T-helper 2 cell (primary cell): ENCODE data around the gene TNS4.
A peak's percentile ranks its signal among the peaks of the same experiment; 100 is the strongest.

Source experiments
- DNase-seq, 5 experiments: peaks; one replicate each; pipeline versions ENCODE4 v3.0.0 to v3.0.0-alpha.2; 2012 to 2022

TNS4 gene

GRCh38 chr17:40517286-40517662, 15.9 kb upstream of the TNS4 start:
- peak in 1 of 5 experiments; percentile 26 for DNase-seq

- peak in 4 of 5 experiments; percentile 13 to 97 (median 68) for DNase-seq
These were observed 15.3 kb upstream of the TNS4 start for GRCh38 chr17:40516581-40517285.

- peak in 2 of 5 experiments; percentile 66 to 68 for DNase-seq
These were observed 14.1 kb upstream of the TNS4 start for GRCh38 chr17:40515491-40516041.

- no peak for DNase-seq
These were observed 13.6 kb upstream of the TNS4 start for GRCh38 chr17:40515011-40515410.

- no peak for DNase-seq
These were observed 12.8 kb upstream of the TNS4 start for GRCh38 chr17:40514013-40514875.

- DNase-seq = no peak
These were observed 10.3 kb upstream of the TNS4 start for GRCh38 chr17:40511667-40512220.

- DNase-seq = no peak
These were observed 9.7 kb upstream of the TNS4 start for GRCh38 chr17:40511136-40511535.

- no peak for DNase-seq
These were observed 8.9 kb upstream of the TNS4 start for GRCh38 chr17:40510328-40510648.

GRCh38 chr17:40509626-40510327, 8.4 kb upstream of the TNS4 start:
- DNase-seq = no peak

GRCh38 chr17:40506786-40507185, 5.4 kb upstream of the TNS4 start:
- DNase-seq = no peak

GRCh38 chr17:40503154-40503553, 1.7 kb upstream of the TNS4 start:
- no peak for DNase-seq

- DNase-seq = no peak
These were observed 1.3 kb upstream of the TNS4 start for GRCh38 chr17:40502716-40503115.

- DNase-seq = no peak
These were observed 714 bp downstream of the TNS4 start for GRCh38 chr17:40500709-40501108.

GRCh38 chr17:40500190-40500589, 1.2 kb downstream of the TNS4 start:
- no peak for DNase-seq

- no peak for DNase-seq
These were observed 1.8 kb downstream of the TNS4 start for GRCh38 chr17:40499551-40500189.

GRCh38 chr17:40498281-40499084, 2.9 kb downstream of the TNS4 start:
- no peak for DNase-seq

- no peak for DNase-seq
These were observed 3.7 kb downstream of the TNS4 start for GRCh38 chr17:40497695-40498094.

GRCh38 chr17:40496634-40497420, 4.6 kb downstream of the TNS4 start:
- DNase-seq = no peak

GRCh38 chr17:40496170-40496569, 5.3 kb downstream of the TNS4 start:
- no peak for DNase-seq

- DNase-seq = no peak
These were observed 6.3 kb downstream of the TNS4 start for GRCh38 chr17:40495140-40495539.

GRCh38 chr17:40493697-40494096, 7.7 kb downstream of the TNS4 start:
- no peak for DNase-seq
